ENCODE measurements around the gene TNF.
"Not testable (repeated sequence)": the region's sequence is repeated elsewhere in the genome, so short reads cannot be mapped to it uniquely, and the experiment has no call there.

Gene TNF

DNA sequence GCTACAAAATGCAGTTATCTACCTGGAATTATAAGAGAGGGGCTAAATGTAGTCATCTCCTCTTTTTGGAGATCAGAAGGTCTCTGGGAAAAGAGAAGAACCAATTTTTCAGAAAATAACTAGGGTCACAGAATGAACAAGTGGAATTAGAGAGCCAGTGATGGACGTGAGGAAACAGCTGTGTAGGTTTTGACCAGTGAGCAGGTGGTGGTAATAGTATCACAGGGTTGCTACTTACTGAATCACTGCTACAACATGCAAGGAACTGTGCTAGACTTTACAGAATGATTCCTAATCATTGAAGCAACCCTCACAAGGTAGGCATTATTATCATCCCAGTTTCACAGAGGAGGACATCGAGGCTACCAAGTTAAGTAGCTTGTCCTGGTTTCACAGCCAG lies 30.7 kb upstream of the TNF start:
- DNase-seq (ENCODE audit: low read depth in 2 of 2) = no peak

- DNase-seq (ENCODE audit: low read depth in 2 of 2) = no peak
Measured at GRCh38 chr6:31545291-31545690, 30.1 kb upstream of the TNF start.

DNA sequence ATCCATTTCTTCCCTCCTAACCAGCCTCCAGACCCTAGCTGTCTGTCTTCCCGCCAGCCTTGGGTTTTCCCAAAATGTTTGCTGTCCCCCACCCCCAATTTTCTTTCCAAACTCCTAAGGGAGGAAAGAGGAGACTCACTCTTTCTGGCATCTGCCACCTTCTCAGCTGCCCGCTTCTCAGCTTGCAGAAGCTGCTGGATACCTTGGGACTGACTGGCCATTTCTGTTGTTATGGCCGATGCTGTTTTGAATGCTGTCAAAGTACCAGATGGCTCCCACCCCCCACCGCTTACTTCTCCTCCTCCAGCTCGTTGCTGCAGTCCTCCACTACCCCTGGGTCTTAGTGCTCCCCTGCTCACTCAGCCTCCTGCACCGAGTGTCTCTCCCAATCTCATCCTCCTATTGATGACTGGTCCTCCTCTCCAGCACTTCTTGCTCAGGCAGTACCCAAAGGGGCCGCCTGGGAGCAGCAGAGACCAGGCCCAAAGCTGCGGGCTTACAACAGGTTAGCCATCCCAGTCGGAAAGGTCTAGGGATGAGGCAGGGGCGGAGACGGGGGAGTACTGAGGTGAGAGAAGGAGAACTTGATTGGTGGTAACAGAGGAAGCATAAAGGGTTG lies 28.9 kb upstream of the TNF start, which contains the start of gene ATP6V1G2:
TSS of gene ATP6V1G2 (minus strand) at position 270 of the 619 bp plus-strand sequence. CDS start at position 221, 49 bp downstream.
- peak; percentile 82 to 85 for DNase-seq (ENCODE audit: low read depth in 2 of 2)

- DNase-seq (ENCODE audit: low read depth in 2 of 2) = peak; percentile 95
Measured at GRCh38 chr6:31546958-31547726, 28.2 kb upstream of the TNF start, which contains the start of gene NFKBIL1. Gene NFKBIL1 (plus strand): TSS chr6:31547608. CDS start chr6:31547695, 87 bp downstream.

DNA sequence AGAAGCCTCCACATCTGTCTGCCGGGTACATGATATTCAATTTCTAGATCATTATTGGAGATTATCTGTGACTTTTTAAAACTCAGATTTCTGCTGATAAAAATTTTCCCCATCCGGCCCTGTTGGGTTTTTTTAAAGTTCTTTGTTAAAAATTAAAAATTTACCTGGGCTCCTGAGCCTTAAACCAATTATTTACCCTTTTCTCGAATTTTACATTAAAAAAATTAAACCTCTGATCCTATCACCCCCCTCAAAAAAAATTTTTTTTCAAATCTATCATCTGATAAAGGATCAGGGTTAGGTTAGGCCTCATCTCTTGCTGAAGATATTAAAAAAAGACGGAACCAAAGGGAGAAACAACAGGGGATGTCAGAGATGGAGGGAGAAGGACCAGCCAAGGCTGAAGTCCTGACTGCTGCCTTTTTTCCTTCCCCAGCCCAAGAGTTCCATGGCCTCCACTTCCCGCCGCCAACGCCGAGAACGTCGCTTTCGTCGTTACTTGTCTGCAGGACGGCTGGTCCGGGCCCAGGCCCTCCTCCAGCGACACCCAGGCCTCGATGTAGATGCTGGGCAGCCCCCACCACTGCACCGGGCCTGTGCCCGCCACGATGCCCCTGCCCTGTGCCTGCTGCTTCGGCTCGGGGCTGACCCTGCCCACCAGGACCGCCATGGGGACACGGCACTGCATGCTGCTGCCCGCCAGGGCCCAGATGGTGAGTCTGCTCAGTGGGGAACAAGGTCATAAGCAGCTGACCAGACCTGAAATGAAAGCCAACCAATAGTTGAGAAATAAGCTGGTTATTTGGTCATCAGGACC lies 27.4 kb upstream of the TNF start:
- DNase-seq (ENCODE audit: low read depth in 2 of 2) = no peak

DNA sequence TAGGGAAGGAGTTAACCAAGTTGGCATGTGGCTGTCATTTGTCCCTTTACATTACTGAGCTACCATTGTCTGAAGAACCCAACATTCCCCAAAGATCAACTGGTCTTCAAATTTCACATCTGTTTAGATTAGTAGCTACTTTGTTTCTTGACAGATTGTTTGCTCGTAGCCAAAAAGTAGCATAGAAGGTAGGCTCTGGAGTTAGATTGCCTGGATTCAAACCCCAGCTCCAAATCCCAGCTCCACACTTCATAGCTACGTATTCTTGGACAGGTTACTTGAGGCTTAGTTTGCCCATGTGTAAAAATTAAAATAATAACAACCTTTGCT lies 26.9 kb upstream of the TNF start:
- DNase-seq (ENCODE audit: low read depth in 2 of 2) = no peak

DNA sequence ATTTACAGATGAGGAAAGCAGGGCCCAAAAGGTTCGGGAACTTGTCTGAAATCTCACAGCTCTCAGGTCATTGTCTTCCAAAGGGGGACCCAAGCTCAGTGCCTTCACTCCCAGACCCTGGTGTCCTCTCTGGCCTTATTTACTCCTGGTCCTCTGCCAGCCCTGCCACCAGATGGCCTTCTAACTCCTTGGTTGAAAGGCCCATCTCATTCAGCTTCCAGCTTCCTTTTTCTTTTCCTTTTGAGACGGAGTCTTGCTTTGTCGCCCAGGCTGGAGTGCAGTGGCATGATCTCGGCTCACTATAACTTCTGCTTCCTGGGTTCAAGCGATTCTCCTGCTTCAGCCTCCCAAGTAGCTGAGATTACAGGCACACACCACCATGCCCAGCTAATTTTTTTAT lies 24.0 kb upstream of the TNF start:
- DNase-seq (ENCODE audit: low read depth in 2 of 2) = not testable (repeated sequence)

- DNase-seq (ENCODE audit: low read depth in 2 of 2) = no peak
Measured at GRCh38 chr6:31556307-31556706, 19.1 kb upstream of the TNF start.

DNA sequence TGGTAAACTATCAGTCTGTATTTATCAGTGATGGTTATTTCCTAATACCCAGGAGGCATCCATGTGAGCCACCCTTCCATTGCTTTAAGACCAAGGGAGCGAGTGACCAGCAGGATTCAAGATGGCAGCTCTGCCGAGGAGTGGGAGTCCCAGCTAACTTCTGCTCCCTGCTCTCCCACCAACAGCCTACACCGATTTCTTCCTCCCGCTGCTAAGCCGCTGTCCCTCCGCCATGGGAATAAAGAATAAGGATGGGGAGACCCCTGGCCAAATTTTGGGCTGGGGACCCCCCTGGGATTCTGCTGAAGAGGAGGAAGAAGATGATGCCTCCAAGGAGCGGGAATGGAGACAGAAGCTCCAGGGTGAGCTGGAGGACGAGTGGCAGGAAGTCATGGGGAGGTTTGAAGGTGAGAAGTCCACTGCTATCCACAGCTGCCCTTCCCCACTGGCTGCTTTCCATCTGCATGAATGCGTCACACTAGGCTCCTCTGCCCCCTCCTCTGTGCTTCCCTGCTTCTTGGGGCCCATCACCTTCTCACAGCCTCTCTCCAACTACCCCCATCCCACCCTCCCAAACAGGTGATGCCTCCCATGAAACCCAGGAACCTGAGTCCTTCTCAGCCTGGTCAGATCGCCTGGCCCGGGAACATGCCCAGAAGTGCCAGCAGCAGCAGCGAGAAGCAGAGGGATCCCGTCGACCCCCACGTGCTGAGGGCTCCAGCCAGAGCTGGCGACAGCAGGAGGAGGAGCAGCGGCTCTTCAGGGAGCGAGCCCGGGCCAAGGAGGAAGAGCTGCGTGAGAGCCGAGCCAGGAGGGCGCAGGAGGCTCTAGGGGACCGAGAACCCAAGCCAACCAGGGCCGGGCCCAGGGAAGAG lies 17.7 kb upstream of the TNF start:
- no peak for DNase-seq (ENCODE audit: low read depth in 2 of 2)

GRCh38 chr6:31558318-31558625 lies 17.1 kb upstream of the TNF start:
- DNase-seq (ENCODE audit: low read depth in 2 of 2) = no peak

DNA sequence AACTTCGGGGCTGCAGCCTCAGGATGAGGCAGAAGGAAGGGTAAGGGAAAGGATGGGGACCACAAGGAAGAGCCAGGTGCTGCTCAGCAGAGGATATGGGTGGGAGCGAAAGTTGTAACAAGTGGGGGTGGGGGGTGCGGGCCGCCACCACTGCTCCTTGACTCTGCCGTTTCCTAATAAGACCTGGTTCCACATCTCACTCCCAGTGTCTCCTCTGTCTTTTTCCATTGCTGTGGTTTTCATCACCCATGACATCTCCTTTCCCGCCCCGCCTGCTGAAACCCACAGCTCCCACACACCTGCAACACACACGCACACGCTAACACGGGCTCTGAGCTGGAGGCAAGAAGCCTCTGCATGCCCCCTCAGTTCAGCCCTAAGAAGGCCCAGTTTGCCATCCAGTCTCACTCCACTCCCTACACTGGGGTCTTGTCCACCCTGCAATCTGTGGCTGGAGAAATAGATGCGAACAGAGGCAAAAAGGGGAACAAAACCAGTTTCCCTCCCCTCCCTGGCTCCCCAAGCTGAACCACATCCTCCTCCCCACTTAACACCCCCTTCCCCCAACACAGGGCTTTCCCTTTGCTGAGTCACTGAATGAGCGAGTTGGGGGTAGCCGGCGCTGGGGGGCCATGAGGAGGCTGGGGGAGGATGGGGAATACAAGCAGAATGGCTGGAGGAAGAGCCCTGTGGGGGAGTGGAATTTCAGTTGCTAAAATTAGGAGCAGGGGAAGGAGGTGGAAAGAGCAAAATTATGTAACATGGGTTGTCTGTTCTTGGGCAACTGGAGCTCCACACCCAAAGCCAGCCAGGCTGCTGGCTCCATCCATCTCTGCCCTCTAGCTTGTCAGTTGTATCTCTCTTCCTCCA lies 16.5 kb upstream of the TNF start:
- no peak for DNase-seq (ENCODE audit: low read depth in 2 of 2)

DNA sequence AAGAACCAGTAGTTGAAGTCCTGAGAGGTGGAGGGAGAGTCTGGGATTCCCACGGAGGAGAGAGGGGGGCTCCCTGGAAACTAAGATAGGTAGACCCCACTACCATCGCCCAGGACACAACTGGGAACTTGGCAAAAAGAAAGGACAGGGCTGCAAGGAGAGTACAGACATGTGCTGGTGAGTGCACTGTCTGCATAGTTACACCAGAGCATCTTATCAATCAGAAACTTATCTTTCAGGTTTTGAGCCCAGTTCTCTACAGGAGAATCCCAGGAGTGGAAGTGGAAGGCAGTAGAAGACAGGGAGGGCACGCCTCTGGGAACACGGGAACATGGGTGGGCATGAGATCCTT lies 15.8 kb upstream of the TNF start:
- DNase-seq (ENCODE audit: low read depth in 2 of 2) = no peak

GRCh38 chr6:31559958-31560696 lies 15.2 kb upstream of the TNF start:
- DNase-seq (ENCODE audit: low read depth in 2 of 2) = no peak

GRCh38 chr6:31560697-31561058 lies 14.7 kb upstream of the TNF start:
- no peak for DNase-seq (ENCODE audit: low read depth in 2 of 2)

- DNase-seq (ENCODE audit: low read depth in 2 of 2) = no peak
Measured at GRCh38 chr6:31567531-31568370, 7.6 kb upstream of the TNF start.

DNA sequence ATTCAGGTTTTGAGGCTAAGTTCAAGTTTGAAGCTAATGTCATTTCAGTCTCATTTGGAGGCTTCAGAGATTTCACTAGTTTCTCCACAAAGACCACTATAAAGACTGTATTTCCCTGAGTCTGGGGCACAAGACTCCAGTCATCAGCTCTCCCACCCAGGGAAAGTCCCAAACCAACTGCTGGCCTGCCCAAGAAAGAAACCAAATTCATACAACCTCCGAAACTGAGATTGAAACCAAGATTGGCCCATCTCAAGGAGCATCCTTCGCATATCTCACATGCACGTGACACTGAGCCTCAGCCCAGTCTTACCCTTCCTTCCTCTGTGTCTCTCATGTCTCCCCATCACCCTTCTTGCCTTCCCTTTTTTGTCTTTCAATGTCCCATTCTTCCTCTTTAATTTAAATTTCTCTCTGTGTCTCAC lies 6.8 kb upstream of the TNF start:
- no peak for DNase-seq (ENCODE audit: low read depth in 2 of 2)

DNA sequence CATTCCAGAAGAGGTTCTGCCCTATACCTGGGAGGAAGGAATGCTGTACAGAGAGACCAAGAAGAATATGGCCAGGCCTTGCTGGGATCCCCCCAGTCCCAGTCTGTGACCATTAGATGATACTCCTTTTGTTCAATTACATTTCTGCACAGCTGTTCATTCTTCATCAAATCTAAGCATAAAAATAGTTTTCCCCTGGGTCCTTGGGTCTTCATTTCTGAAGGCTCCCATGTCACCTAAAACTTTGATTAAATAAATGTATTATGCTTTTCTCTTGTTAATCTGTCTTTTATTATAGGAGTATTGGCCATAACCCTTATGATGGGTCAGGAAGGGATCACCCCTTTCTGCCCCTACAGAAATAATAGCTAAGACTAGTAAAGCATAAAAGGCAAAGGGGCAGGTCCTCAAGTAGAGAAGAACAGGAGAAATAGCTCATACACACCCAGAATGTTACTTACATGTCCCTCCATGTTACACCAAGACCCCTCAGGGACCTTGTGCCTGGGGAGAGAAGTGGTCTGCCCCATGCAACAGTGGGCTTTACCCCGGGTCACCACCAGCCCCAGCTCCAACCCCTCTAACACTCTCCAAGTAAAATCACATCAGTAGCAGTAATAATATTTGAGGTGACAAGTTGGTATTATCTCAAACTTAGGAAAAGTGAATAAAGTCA lies 5.4 kb upstream of the TNF start:
- no peak for DNase-seq (ENCODE audit: low read depth in 2 of 2)

DNA sequence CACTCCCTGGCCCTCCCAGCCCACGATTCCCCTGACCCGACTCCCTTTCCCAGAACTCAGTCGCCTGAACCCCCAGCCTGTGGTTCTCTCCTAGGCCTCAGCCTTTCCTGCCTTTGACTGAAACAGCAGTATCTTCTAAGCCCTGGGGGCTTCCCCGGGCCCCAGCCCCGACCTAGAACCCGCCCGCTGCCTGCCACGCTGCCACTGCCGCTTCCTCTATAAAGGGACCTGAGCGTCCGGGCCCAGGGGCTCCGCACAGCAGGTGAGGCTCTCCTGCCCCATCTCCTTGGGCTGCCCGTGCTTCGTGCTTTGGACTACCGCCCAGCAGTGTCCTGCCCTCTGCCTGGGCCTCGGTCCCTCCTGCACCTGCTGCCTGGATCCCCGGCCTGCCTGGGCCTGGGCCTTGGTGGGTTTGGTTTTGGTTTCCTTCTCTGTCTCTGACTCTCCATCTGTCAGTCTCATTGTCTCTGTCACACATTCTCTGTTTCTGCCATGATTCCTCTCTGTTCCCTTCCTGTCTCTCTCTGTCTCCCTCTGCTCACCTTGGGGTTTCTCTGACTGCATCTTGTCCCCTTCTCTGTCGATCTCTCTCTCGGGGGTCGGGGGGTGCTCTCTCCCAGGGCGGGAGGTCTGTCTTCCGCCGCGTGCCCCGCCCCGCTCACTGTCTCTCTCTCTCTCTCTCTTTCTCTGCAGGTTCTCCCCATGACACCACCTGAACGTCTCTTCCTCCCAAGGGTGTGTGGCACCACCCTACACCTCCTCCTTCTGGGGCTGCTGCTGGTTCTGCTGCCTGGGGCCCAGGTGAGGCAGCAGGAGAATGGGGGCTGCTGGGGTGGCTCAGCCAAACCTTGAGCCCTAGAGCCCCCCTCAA lies 3.1 kb upstream of the TNF start, which contains the start of gene LTA:
TSS of gene LTA (plus strand) at position 249 of the 871 bp plus-strand sequence. CDS start at position 703, 454 bp downstream.
- DNase-seq (ENCODE audit: low read depth in 2 of 2) = no peak
